ENCODE measurements around the gene DNASE1L2. TPM values are rescaled to one million over a fixed set of nuclear protein-coding genes. Genes with fewer than 3 reads are reported as not detected.
A peak's percentile ranks its signal among the peaks of the same experiment; 100 is the strongest.
"Not testable (repeated sequence)": the region's sequence is repeated elsewhere in the genome, so short reads cannot be mapped to it uniquely, and the experiment has no call there.

The DNASE1L2 gene
- total RNA-seq, 2 donors from 2014 or later = 0.29 to 0.65 TPM

DNA sequence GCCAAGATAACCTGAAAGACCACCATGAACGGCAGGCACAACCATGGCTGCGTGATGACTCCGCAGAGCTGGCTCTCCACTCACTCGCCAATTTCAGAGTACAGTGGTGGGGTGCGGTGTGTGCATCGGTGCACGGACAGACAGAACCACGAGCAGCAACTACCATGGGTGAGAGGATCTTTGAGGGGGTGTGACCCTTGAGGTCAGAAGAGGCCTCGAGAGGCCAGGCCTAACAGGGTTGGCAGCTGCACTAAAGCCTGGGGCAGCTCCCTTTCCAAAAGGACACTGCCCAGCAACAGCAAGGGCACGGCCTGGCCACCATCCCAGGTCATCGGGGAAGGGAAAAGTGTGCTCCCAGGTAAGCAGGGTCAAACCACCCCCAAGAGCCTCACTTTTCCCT is 17.0 kb downstream of the DNASE1L2 start:
- intact Hi-C loops (cut with DNase I) = no loop called here
- ATAC-seq = no peak
- no peak for DNase-seq

DNA sequence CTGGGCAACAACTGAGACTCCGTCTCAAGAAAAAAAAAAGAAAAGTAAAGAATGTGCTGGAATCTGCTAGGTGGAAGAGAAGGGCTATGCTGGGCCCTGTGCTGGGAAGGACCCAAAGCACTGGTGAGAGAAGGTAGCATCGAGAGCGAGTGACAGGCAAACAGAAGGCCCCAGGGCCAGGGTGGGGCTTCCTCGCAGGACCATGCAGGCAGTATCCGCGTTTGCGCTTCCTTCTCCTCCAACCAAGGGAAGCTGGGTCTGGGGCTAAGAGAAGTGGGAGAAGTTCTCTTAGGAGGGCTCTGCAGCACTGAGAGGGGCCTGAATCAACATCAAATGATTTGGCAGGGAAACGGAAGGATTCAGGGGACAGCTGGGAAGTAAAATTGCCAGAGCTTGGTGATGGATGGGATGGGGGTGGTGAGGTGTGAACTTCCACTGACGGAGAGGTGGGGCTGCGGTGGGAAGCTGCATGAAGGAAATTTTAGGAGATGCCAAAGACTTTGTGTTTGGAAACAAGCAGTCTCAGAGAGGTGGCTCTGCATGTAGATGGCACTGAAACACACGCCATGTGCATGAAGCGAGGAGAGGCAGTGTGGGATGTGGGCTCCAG is 20.4 kb downstream of the DNASE1L2 start:
- ATAC-seq (no peak), DNase-seq (peak; percentile 1)
- intact Hi-C loops (cut with DNase I) = no loop called here

DNA sequence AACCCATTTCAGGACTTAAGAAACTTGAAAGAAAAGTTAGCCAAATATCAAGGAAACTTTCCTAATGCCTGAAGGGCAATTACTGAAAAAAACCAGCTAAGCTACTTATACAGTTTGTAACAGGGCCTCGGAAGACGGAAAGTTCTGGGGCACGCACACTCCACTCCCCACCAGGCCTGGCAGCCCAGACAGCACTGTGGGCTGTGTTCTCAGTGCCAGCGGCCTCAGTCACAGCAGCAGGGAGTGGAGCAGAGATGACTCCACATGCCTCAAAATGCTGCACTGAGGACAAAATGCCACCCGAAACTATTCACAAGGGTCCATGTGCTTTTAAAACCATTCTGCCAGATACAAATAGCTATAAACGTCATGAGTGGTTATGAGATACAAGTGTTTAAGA is 21.5 kb downstream of the DNASE1L2 start:
- intact Hi-C loops (cut with DNase I) = no loop called here
- ATAC-seq (no peak), DNase-seq (no peak)

DNA sequence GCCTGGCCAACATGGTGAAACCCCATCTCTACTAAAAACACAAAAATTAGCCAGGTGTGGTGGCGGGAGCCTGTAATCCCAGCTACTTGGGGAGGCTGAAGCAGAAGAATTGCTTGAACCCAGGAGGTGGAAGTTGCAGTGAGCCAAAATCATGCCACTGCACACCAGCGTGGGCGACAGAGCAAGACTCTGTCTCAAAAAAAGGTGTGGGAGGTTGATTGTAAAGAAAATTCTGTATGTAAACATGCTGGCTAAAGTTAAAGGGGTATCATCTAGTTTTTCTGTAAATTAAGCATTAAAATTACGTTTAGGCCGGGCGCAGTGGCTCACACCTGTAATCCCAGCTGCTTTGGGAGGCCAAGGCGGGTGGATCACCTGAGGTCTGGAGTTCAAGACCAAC is 22.3 kb downstream of the DNASE1L2 start:
- DNase-seq = peak; percentile 4
- ATAC-seq; intact Hi-C loops (cut with DNase I): not testable (repeated sequence)

DNA sequence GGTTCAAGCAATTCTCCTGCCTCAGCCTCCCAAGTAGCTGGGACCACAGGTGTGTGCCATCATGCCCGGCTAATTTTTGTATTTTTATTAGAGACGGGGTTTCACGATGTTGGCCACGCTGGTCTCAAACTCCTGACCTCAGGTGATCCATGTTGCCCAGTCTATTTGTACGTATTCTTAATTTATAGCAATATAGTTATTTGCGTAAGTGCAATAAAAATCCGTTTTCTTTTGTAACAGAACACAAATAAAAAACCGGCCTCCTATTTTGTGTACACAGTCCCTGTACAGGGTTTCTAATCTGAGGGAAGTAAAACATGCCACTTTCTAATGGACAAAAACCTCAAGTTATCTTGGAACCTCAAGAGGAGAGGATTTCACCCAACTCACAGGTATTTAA is 24.0 kb downstream of the DNASE1L2 start:
- ATAC-seq (no peak), DNase-seq (no peak)
- intact Hi-C loops (cut with DNase I) = no loop called here

DNA sequence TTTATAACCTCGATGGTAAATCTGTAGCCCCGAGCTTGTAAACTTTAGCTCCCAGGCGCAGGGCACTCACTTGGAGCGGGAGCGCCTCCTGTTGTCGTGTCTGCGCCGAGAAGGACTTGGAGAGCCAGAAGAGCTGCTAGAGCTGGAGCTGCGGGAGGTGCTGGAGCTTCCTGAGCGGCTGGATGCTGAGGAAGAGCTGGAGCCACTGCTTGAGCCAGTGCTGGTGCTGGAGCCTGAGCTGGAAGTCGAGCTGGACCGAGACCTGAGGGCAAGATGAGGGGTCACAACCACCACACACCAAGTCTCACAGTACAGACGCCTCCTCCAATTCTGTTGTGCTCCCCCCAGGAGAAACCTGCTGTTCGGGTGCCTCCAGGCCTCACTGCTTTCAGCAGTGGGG is 26.8 kb downstream of the DNASE1L2 start:
- DNase-seq; ATAC-seq; intact Hi-C loops (cut with DNase I): not testable (repeated sequence)

DNA sequence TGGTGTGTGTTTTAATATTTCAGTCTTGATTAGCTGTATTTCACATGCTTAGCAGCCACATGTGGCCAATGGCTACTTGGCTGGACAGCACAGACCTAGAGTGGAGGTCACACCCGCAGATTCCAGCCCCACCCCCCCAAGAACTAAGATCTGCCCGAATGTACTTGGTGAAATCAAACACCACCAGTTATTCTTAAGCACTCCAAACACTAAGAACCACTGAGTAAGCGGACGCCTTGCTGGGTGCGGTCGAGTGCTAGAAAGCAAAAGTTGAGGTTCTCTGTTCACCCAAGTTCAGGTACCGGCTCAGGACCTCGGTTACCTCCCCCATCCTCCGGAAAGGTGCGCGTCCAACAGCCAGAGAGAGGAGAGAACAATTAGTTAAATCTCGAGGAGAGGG is 30.6 kb downstream of the DNASE1L2 start:
- DNase-seq = peak; percentile 13
- intact Hi-C loops (cut with DNase I); ATAC-seq: not testable (repeated sequence)

DNA sequence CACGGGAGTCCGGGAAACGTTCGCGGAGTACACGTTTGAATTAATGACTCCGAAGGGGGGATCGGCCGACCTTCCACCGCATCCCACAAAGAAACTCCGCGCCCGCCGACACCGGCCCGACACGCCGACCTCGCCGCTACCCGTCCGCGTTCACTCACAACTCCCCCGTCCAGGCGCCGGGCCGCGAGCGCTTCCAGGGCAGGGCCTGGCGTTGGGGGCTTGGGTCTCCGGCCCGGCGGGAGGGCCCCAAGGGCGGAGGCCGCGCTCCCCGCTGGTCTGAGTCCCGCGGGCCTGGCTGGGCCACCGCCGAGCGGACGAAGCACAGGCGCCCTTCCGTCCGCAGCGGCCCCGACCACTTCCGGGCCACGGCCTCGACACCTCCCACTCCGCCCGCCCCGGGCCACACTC is 31.3 kb downstream of the DNASE1L2 start:
- peak; percentile 89 to 90 for ATAC-seq
- DNase-seq; intact Hi-C loops (cut with DNase I): not testable (repeated sequence)

DNA sequence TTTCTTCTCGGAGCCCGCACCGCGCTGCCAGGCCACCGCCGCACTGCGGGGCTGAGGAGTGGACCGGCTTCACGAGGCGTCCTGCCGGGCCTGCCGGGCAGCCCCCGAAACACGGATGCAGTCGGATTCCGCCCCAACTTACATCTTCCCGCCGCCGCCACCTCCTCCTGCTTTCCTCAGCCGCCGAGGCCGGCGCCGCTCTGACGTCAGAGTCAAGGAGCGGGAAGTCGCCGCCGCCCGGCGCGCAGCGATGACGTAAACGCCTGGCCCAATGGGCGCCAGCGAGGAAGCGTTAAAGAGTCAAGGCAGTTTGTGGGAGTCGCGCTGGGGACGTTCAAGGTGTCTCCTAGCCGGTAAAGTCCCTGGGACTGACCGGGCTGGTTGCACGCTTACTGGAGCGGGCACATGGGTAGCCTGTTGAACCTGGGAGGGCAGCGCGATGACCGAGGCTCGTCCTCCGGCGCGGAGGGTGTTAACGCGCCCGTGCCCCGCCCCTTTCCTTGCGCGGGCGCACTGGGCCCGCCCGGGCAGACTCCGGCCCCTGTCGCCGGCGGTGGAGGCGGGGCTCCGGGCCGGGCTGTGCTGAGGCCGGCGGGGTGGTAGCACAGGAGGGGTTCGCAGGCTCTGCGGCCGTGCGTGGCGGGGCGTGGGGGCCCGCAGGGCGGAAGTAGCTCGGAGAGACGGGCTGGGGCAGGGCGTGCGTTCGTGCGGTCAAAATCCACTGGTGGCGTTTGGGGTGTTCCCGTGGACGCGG is 31.8 kb downstream of the DNASE1L2 start, which contains the start of gene RNPS1:
Gene RNPS1 (minus strand): TSS at position 214 of the 754 bp plus-strand sequence. CDS start 3,483 bp downstream, outside the sequence.
- DNase-seq (peak; percentile 98), ATAC-seq (peak; percentile 97 to 98)
- intact Hi-C loops (cut with DNase I) = no loop called here

DNA sequence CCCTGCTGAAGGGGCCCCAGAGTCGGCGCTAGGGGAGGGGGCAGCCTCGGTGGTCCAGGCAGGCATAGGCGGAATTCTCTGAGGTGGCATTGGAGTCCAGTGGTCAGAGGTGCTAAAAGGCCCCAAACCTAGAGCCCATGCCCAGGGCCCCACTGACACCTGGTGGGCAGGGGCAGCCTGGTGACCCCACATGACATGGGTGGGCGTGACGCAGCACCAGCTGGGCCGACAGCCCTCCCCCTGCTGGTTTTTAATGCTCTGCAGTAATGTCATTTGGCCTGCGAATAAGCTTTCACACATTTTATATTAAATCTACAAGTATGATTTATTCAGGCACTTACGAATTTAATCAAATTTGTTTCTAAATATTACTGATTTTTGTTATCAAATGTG is 33.8 kb downstream of the DNASE1L2 start:
- DNase-seq (no peak), ATAC-seq (no peak)
- intact Hi-C loops (cut with DNase I) = no loop called here

DNA sequence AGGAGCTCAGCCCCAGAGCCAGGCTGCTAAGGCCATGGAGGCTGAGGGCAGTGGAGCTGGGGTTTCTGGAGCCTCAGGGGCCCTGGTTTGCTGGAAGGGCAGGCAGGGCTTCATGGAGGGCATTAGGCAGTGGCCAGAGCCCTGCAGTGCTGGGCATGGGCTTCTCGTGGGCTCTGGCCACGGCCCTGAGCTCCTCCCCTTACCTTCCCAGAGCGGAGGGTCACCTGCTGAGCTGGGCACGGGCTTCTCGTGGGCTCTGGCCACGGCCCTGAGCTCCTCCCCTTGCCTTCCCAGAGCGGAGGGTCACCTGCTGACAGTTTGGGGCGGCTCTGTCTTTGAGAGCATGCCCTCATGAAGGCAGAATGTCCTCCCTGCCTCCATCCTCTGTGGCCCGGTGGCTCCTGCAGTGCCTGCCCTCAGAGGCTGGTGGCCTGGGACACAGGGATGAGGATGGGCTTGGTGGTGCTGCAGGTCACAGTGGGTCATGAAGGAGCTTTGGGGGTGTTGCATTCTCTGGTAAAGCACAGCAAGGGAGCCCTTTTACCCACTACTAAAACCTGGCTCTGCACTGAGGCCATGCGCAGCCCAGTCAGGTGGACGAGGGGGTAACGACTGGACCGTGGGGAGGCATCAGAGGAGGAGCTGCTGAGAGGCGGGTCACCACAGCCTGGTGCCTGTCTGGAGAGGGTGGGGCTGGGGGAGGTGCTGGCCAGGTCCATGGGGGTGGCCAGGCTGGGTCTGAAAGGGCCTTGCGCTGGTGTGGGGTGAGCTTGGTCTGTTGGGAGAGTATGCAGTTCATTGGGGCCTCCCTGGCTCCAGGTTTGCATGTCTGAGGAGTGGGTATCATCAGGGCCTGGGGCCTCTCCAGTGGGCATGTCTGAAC is 34.6 kb downstream of the DNASE1L2 start:
- DNase-seq = no peak
- ATAC-seq = no peak
- intact Hi-C loops (cut with DNase I) = no loop called here

DNA sequence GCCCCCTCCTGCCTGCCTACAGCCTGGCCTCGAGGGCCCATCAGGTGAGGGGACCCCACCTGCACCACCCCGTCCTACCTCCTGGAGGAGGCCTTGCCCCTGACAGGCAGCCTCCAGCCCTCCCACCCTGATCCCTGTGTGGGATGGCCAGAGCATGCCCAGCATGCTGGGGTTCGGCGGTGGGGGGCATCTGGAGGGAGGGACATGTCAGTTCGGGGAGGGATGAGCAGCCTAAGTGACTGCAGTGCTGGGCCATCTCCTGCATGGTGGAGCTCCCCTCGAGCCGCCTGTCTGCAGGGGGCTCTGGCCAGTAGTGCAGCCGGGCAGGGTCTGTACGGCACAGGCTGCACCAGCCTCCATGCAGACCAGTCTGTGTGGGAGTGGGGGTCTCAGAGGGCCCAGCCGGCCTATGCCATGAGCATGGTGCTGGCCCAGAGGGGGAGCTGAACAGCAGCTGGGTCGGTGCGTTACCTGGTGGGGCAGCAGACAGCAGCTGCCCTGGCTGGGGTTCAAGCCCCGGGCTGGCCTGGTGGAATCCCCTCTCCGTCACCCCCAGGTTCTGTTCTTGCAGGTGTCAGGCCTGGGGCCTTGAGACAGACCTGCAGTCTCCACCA is 35.7 kb downstream of the DNASE1L2 start:
- ATAC-seq (no peak), DNase-seq (no peak)
- intact Hi-C loops (cut with DNase I) = no loop called here

DNA sequence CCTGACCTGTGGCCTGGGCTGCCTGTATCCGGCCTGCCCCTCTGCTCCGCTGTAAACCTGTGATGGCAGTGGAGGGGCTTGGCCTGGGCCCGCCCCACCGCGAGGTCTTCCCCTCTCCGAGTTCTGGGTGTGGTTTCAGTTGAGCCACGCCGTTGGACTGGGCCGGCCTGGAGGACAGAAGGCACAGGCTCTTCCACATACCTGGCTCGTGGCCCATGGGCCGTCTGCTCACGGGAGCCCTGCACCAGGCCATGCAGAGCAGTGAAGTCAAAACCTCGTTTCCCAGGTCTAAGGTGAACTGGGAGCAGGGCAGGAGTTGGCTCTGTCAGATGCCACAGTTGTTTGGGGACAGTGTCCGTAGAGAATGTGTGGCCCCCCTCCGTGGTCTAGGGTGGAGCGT is 37.2 kb downstream of the DNASE1L2 start:
- no peak for DNase-seq
- no peak for ATAC-seq
- intact Hi-C loops (cut with DNase I) = no loop called here

DNA sequence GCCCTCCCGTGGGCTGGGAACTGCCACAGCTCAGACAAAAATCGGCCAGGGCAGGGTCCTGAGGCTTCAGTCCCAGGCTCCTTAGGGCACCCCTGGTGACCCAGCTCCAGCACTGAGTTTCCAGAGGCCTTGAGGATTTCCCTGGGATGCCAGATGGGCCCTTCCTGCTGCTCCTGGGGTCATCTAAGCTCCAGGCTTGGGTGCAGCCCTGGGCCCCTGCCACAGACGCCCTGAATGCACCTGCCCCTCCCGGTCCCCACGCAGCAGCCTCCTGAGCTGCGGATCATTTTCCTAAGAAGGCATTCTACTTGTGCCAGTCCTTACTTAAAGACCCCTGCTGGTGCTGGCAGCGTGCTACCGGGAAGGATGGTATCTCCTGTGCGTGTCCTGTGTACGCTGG is 37.7 kb downstream of the DNASE1L2 start:
- intact Hi-C loops (cut with DNase I) = no loop called here
- no peak for ATAC-seq
- no peak for DNase-seq

DNA sequence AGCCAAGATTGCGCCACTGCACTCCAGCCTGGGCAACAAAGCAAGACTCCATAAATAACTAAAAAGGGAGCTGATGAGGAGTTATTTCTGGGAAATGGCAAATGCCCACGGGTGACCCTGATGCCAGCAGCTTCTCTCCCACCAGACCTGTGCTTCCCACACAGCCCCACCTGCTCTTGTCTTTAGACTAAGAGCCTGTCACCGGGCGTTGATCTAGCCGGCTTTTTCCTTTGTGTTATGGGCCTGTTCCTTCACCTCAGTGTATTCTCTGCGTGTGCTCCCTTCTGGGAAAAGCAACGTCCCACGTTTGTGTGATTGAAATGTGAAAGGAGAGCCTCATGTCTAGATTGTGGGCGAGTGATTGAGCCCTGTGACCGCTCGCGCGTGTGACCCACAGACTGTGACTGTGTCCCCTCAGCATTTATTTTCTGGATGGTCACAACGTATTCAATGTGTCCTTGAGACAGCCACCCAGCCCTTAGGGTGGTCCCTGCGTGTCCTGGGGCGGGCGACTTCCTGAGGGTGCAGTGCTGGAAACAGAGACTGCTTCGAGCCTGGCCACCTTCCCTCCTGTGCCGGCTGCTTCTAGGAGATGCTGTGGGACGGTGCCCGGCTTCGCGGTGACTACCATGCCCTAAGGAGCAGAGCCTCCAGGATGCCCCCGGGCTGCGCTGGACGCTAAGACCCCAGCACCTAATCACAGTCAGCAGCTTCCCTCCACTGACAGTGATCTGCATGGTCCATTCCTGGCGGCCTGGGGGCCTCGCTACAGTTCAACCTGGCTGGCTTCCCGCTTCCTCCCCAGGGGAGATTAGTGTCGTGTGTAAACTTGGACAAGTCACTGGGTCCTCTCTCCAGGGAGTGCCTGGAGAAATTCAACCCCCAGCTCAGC is 39.5 kb downstream of the DNASE1L2 start:
- DNase-seq (no peak), ATAC-seq (no peak)
- intact Hi-C loops (cut with DNase I) = no loop called here

DNA sequence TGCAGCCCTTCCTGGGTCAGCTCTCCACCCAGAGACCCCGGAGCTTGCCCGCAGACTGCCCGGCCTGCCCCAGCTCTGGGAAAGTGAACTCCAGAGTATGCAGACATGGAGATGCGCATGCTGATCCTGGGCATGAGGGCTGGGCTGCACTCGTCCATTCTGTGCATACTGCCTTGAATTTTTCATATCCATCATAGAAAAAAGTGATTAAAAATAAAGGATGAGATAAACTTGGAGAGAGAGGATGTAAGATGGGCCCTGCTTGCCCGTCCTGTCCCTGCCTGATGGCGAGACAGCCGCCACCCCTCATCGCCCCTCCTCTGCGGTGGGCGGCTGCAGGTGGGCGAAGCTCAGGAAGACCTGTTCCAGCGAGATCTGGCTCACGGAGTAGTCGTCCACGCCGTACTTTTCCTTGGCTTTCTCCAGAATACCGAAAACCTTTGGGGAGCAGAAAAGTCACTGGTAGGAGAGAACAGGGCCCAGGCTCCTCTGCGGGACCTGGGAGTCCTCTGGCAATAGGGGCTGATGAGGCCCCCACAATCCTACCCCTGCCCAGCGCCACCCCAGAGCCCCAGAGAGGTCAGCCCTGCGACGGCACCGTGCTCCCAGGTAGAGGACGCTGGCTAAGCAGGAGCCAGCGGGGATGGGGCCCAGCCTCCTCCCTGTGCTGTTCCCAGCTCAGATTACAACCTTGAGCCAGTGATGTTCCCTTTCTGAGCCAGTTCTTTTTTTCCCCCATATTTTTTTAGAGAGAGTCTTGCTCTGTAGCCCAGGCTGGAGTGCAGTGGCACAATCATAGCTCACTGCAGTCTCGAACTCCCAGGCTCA is 40.3 kb downstream of the DNASE1L2 start:
- ATAC-seq (no peak), DNase-seq (no peak)
- intact Hi-C loops (cut with DNase I) = no loop called here

DNA sequence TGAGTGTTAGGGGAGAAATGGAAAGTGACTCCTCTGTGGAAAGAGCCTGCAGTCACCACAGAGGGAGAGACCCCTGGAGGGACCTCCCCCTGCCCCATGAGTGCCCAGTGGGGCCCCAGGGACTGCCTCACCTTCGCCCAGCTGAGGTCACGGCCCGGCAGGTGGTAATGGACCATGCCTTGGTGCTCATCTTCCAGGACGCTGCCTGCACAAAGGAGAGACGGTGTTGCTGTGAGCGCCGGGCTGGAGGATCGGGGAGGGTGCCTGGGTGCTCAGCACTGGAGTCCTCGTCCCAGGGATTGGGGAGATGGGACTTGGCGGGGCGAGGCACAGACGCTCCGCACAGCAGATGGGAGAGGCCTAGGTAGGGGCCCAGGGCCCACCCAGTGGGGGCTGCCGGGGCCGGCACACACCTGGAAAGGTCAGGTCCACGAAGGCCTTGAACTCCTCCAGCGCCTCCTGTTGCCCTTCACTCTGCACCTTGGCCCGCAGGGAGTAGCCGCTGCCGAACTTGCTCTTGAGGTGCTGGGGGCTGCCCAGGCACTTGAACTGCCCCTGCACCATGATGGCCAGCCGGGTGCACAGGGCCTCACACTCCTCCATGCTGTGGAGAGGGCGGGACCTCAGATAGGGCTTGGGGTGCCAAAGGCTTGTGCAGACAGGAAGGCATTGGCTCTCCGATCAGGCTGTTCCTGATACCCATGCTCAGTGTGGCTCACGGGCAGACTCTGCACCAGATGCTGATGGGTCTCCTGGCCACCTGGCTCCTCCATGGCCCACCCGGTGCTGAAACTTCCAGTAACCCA is 41.4 kb downstream of the DNASE1L2 start:
- no peak for ATAC-seq
- DNase-seq = no peak
- intact Hi-C loops (cut with DNase I) = no loop called here
